K562 (cell line): ENCODE measurements around the gene CCDC184. TPM values are rescaled to one million over a fixed set of nuclear protein-coding genes. Genes with fewer than 3 reads are reported as not detected.
A peak's percentile ranks its signal among the peaks of the same experiment; 100 is the strongest.

Experiments
- ARID2 ChIP-seq: fragments of 450-650 bp; IDR thresholded peaks from 2 replicates; pipeline ENCODE4 v1.6.1; 2017; ENCODE audit warnings: antibody characterized with exemption, mild to moderate bottlenecking
- DDX20 ChIP-seq: fragments of 450-650 bp; IDR thresholded peaks from 2 replicates; pipeline ENCODE4 v1.6.1; 2016; ENCODE audit warnings: missing genetic modification characterization, low read depth, mild to moderate bottlenecking, missing compliant biosample characterization, moderate library complexity
- E2F3 ChIP-seq: fragments of 250-450 bp; sonication (Bioruptor Pico); IDR thresholded peaks from 2 replicates; pipeline ENCODE4 v1.4.0; 2020; ENCODE audit warnings: mild to moderate bottlenecking
- EGR1 ChIP-seq: fragments of 450-650 bp; conservative IDR thresholded peaks from 2 replicates; pipeline ENCODE4 v1.6.1; 2017; ENCODE audit warnings: mild to moderate bottlenecking
- GABPA ChIP-seq: fragments of 200-800 bp; sonication (Bioruptor generic); conservative IDR thresholded peaks from 2 replicates; pipeline ENCODE4 v1.6.1; 2016; ENCODE audit warnings: low read depth, missing genetic modification characterization, missing compliant biosample characterization
- HDAC8 ChIP-seq: fragments of 450-650 bp; IDR thresholded peaks from 2 replicates; pipeline ENCODE4 v1.6.1; 2016; ENCODE audit warnings: mild to moderate bottlenecking, missing genetic modification characterization, moderate library complexity, missing compliant biosample characterization
- KHSRP ChIP-seq: fragments of 450-650 bp; IDR thresholded peaks from 2 replicates; pipeline ENCODE4 v1.6.1; 2017
- LCOR ChIP-seq: sonication (generic); formaldehyde crosslinking; IDR thresholded peaks from 2 replicates; pipeline ENCODE4 v1.8.0; 2022; ENCODE audit warnings: mild to moderate bottlenecking, missing genetic modification reagents
- MECOM ChIP-seq: fragments of 250-450 bp; sonication (Bioruptor Pico); IDR thresholded peaks from 2 replicates; pipeline ENCODE4 v1.8.0; 2022; ENCODE audit warnings: inconsistent platforms
- MED1 ChIP-seq: sonication (generic); formaldehyde crosslinking; IDR thresholded peaks from 2 replicates; pipeline ENCODE4 v1.8.1; 2023; ENCODE audit warnings: missing genetic modification reagents, borderline replicate concordance
- PHB ChIP-seq: fragments of 250-450 bp; sonication (Bioruptor Pico); IDR thresholded peaks from 2 replicates; pipeline ENCODE4 v1.5.0; 2021
- SAFB ChIP-seq: fragments of 200-400 bp; formaldehyde crosslinking; IDR thresholded peaks from 2 replicates; pipeline ENCODE4 v1.6.1; 2017; ENCODE audit warnings: low read depth, low read length, borderline replicate concordance
- SMARCB1 ChIP-seq: IDR thresholded peaks from 2 replicates; pipeline ENCODE4 v1.6.1; 2011; ENCODE audit warnings: improper control_type of control experiment, low read depth; ENCODE audit not compliant: insufficient read length
- TOE1 ChIP-seq, 2 experiments: fragments of 450-650 bp in 1 of 2; sonication (generic) in 1 of 2; formaldehyde crosslinking in 1 of 2; IDR thresholded peaks; 2 replicates each; pipeline versions ENCODE4 v1.7.1 to v1.8.0; 2016 to 2022; ENCODE audit warnings: borderline replicate concordance in 2 of 2, mild to moderate bottlenecking in 2 of 2, antibody characterized with exemption in 1 of 2, inconsistent platforms in 1 of 2, low read depth in 1 of 2, missing genetic modification reagents in 1 of 2, moderate library complexity in 1 of 2
- ZNF311 ChIP-seq: fragments of 250-450 bp; sonication (Bioruptor Pico); IDR thresholded peaks from 2 replicates; pipeline ENCODE4 v1.4.0; 2020; ENCODE audit warnings: mild to moderate bottlenecking, moderate library complexity
- polyA plus RNA-seq, 8 experiments: library from polyadenylated mRNA; depleted of rRNA in 4 of 8; stranded (reverse) in 5 of 8; unstranded in 3 of 8; fragments of >200 nt; fragmentation: Nextera tagmentation in 2 of 8; fragmentation: Illumina TruSeq in 1 of 8; extraction: Ambion mirVana in 2 of 8; extraction: Trizol in 1 of 8; gene quantifications; 2 replicates each; pipeline versions ENCODE4 v1.2.1 to v1.2.3, GENCODE V29; 2011 to 2014; ENCODE audit warnings: inconsistent platforms in 1 of 8, missing spikeins in 1 of 8
- total RNA-seq, 7 experiments: library from RNA; depleted of rRNA in 6 of 7; stranded (reverse); fragments of >200 nt in 6 of 7; fragmentation: Illumina TruSeq in 2 of 7; extraction: Trizol in 2 of 7; gene quantifications; 2 replicates each; pipeline versions ENCODE4 v1.2.1 to v1.2.3, GENCODE V29; 2011 to 2021; ENCODE audit warnings: low replicate concordance in 1 of 7
- TF ChIP-seq, protein P1 (sequence below): sonication (generic); formaldehyde crosslinking; IDR thresholded peaks from 2 replicates; pipeline ENCODE4 v1.8.1; 2022; ENCODE audit warnings: missing genetic modification reagents
- TF ChIP-seq, protein P2 (sequence below): fragments of 450-650 bp; IDR thresholded peaks from 2 replicates; pipeline ENCODE4 v1.6.1; 2016; ENCODE audit warnings: missing biosample characterization, missing genetic modification characterization
- TF ChIP-seq, protein P3 (sequence below), 2 experiments: IDR thresholded peaks; 2 replicates each; pipeline ENCODE4 v1.6.1; 2012; ENCODE audit warnings: improper control_type of control experiment in 2 of 2, low read depth in 2 of 2, low read length in 2 of 2, borderline replicate concordance in 1 of 2
- TF ChIP-seq, protein P4 (sequence below), 2 experiments: fragments of 450-650 bp in 1 of 2; IDR thresholded peaks; 2 replicates each; pipeline ENCODE4 v1.6.1; 2011 to 2017; ENCODE audit warnings: low read depth in 2 of 2, antibody characterized with exemption in 1 of 2, borderline replicate concordance in 1 of 2, low read length in 1 of 2, mild to moderate bottlenecking in 1 of 2, mixed read lengths in 1 of 2; ENCODE audit not compliant: control insufficient read depth in 1 of 2

CCDC184 gene
- total and polyA plus RNA-seq, 9 of the 15 experiments (the other 6 are each of a cell fraction or from before 2014, with no cell fraction given) = 0.09 TPM; not detected in 8

DNA sequence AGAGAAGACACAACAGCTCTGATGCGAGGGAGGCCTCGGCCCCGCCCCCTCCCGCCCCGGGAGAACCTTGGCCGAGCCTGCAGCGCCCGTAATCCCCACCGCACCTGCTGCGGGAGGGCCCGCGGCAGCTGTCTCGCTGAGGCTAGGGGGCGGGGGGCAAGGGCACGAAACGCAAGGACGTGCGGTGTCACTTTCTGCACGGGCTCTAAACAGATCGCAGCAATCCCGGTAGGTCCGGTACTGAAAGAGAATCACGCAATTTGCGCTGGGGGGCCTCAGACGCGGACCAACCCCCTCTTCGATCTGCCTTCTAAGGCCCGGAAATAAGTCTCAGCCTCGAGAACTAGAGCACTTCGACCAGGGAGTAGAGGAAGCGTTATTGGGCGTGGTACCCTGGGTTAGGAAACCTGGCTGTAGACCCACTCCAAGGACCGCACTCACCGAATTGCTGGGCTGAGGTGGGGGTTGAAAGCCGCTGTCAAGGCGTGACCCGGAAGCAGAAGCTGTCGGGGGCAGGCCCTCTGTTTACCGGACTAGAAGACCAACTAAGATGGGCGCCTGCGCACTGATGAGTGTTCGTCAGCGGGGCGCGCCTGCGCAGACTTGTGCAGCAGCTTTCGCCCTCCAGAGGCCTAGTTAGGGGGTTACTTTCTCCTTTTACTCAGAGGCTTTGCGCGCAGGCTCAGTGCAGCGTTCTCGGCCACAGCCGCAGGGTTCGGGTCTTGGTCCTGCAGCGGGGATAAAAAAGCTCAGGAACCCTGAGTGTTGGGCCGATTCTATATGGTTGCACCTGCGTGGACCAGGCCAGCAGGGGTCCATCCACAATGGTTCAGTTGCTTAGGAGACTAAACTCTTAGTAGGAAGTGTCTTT lies 26.2 kb upstream of the CCDC184 start, which contains the start of gene ASB8 (continued):
- TF ChIP-seq, protein P1, sequence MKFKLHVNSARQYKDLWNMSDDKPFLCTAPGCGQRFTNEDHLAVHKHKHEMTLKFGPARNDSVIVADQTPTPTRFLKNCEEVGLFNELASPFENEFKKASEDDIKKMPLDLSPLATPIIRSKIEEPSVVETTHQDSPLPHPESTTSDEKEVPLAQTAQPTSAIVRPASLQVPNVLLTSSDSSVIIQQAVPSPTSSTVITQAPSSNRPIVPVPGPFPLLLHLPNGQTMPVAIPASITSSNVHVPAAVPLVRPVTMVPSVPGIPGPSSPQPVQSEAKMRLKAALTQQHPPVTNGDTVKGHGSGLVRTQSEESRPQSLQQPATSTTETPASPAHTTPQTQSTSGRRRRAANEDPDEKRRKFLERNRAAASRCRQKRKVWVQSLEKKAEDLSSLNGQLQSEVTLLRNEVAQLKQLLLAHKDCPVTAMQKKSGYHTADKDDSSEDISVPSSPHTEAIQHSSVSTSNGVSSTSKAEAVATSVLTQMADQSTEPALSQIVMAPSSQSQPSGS (CRISPR knock-in tag) = no peak
- TF ChIP-seq SAFB (no peak), GABPA (tag) (peak; percentile 98), TOE1 (IDR thresholded peaks at IDR 0.05; ENCODE audit: borderline replicate concordance) (0 out of 2 replicates have a peak, but pooled peaks have one; percentile 54), TOE1 (CRISPR knock-in tag; IDR thresholded peaks at IDR 0.05; ENCODE audit: borderline replicate concordance, low read depth) (no peak), HDAC8 (tag) (0 out of 2 replicates have a peak, but pooled peaks have one; percentile 59), ZNF311 (no peak), SMARCB1 (no peak), MED1 (CRISPR knock-in tag) (no peak), ARID2 (no peak), KHSRP (no peak), EGR1 (no peak; the same call in 1 of the 2 replicates), LCOR (CRISPR knock-in tag) (peak; percentile 16; the same call in 1 of the 2 replicates), MECOM (CRISPR knock-in tag) (no peak), DDX20 (tag) (no peak), E2F3 (CRISPR knock-in tag) (no peak), PHB (CRISPR knock-in tag) (no peak)
- TF ChIP-seq, protein P2, sequence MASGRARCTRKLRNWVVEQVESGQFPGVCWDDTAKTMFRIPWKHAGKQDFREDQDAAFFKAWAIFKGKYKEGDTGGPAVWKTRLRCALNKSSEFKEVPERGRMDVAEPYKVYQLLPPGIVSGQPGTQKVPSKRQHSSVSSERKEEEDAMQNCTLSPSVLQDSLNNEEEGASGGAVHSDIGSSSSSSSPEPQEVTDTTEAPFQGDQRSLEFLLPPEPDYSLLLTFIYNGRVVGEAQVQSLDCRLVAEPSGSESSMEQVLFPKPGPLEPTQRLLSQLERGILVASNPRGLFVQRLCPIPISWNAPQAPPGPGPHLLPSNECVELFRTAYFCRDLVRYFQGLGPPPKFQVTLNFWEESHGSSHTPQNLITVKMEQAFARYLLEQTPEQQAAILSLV (tag) = no peak
- TF ChIP-seq, protein P3, sequence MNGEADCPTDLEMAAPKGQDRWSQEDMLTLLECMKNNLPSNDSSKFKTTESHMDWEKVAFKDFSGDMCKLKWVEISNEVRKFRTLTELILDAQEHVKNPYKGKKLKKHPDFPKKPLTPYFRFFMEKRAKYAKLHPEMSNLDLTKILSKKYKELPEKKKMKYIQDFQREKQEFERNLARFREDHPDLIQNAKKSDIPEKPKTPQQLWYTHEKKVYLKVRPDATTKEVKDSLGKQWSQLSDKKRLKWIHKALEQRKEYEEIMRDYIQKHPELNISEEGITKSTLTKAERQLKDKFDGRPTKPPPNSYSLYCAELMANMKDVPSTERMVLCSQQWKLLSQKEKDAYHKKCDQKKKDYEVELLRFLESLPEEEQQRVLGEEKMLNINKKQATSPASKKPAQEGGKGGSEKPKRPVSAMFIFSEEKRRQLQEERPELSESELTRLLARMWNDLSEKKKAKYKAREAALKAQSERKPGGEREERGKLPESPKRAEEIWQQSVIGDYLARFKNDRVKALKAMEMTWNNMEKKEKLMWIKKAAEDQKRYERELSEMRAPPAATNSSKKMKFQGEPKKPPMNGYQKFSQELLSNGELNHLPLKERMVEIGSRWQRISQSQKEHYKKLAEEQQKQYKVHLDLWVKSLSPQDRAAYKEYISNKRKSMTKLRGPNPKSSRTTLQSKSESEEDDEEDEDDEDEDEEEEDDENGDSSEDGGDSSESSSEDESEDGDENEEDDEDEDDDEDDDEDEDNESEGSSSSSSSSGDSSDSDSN (IDR thresholded peaks at IDR 0.05; ENCODE audit: borderline replicate concordance in 1 of 2, low read depth in 2 of 2, low read length in 2 of 2) = no peak
- TF ChIP-seq, protein P4, sequence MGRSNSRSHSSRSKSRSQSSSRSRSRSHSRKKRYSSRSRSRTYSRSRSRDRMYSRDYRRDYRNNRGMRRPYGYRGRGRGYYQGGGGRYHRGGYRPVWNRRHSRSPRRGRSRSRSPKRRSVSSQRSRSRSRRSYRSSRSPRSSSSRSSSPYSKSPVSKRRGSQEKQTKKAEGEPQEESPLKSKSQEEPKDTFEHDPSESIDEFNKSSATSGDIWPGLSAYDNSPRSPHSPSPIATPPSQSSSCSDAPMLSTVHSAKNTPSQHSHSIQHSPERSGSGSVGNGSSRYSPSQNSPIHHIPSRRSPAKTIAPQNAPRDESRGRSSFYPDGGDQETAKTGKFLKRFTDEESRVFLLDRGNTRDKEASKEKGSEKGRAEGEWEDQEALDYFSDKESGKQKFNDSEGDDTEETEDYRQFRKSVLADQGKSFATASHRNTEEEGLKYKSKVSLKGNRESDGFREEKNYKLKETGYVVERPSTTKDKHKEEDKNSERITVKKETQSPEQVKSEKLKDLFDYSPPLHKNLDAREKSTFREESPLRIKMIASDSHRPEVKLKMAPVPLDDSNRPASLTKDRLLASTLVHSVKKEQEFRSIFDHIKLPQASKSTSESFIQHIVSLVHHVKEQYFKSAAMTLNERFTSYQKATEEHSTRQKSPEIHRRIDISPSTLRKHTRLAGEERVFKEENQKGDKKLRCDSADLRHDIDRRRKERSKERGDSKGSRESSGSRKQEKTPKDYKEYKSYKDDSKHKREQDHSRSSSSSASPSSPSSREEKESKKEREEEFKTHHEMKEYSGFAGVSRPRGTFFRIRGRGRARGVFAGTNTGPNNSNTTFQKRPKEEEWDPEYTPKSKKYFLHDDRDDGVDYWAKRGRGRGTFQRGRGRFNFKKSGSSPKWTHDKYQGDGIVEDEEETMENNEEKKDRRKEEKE (IDR thresholded peaks at IDR 0.05; ENCODE audit: borderline replicate concordance in 1 of 2, control insufficient read depth in 1 of 2, low read depth in 2 of 2, low read length in 1 of 2) = no peak
